GM21528 (cell line): ENCODE results near the gene KLK13.
A peak's percentile ranks its signal among the peaks of the same experiment; 100 is the strongest.

ENCODE experiments used
- ATAC-seq: cut with Tn5 transposase; IDR thresholded peaks from one replicate; pipeline ENCODE4 v1.9.1; 2021; ENCODE audit warnings: mild to moderate bottlenecking, moderate library complexity; ENCODE audit not compliant: unreplicated experiment, low FRiP score

KLK13 gene

GRCh38 chr19:51064534-51065220 is at the start of gene KLK13:
TSS of gene KLK13 (minus strand) at chr19:51065092. CDS start at chr19:51065067, 25 bp downstream.
- ATAC-seq = no peak

GRCh38 chr19:51114087-51114729 is 49.3 kb upstream of the KLK13 start:
- ATAC-seq = no peak

DNA sequence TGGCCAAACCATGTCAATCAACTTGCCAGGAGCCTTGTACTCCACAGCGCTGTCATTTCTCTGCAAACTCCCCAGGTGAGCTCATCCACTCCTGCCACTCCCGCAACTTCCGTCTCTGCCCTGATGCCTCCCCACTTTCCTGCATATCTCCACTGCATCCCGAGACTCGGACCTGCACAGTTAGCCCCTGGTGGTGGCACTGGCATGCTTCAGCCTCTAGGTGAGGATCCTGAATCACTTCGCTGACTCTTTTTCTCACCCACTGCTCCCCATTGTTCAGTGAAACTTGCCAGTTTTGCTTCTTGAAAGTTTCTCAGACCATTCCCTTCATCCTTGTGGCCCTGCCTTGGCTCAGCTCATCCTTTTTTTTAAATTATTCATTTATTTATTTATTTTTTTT is 46.7 kb upstream of the KLK13 start:
- no peak for ATAC-seq

GRCh38 chr19:51110666-51110971 is 45.7 kb upstream of the KLK13 start:
- no peak for ATAC-seq

- peak; percentile 36 for ATAC-seq
Observed at GRCh38 chr19:51108805-51109146, 43.9 kb upstream of the KLK13 start.

- peak; percentile 90 for ATAC-seq
Observed at GRCh38 chr19:51108066-51108804, 43.3 kb upstream of the KLK13 start, which contains the start of gene CTU1. TSS of gene CTU1 (minus strand) at chr19:51108409. CDS start at chr19:51104569, 3,840 bp downstream.

DNA sequence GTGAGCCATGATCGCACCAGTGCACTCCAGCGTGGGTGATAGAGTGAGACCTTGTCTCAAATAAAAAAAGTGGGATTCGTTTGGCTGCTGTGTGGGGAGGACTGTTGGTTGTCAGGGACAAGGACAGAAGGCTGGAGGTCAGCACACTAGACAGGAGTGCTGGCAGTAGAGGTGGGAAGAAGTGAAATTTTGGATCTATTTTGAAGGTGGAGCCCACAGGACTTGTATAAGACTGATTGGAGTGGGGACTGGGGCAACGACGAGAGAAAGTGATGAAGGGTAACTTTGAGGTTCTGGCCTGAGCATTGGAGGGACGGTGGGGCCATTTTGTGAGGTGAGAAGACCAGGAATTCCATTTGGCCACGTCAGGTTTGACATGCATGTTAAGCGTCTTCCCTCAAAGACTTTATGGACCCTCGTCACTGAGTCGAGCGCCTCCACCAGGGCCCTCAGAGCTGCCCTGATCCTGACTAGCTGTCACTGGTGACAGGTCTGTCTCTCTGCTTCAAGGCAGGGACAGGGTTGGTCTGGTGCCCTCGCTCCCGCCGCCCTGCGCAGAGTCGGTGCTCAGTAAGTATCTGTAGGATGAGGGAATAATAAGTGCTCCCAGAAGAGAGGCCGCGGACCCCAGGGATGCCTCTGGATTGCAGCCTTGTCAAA is 42.6 kb upstream of the KLK13 start:
- no peak for ATAC-seq

DNA sequence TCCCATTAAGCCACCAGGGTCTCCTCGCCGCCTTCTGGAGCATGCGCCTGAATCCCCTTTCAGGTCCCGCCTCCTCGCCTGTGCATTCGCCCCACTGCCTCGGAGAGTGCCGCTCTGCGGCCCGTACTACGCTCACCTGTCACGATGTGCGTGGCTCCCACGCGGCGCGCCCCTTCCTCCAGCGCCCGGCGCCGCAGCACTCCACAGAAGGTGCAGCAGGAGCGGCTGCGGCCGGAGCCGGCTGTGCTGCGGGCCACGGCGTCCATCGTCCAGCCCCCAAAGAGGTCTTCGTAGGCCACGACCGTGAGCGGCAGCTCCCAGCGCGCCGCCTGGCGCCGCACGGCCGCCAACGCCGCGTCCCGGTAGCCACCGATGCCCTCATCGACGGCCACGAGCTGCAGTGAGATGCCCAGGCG is 39.0 kb upstream of the KLK13 start:
- ATAC-seq = no peak

- no peak for ATAC-seq
Observed at GRCh38 chr19:51102991-51103390, 38.1 kb upstream of the KLK13 start.

GRCh38 chr19:51101171-51101865 is 36.4 kb upstream of the KLK13 start:
- ATAC-seq = no peak

GRCh38 chr19:51100601-51101000 is 35.7 kb upstream of the KLK13 start:
- no peak for ATAC-seq

DNA sequence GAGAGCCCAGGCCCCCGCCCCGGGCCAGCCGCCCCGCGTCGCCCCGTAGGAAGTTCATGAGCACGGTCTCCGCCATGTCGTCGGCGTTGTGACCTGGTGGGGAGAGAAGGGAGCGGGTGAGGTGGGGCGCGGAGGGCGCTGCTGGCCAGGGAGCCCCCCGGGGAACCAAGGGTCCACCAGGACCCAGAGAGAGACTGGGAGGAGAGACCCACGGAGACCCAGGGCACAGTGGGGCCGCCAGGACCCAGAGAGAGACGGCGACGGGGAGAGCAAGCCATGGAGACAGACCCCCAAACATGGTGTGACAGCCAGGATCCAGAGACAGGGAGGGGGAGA is 34.1 kb upstream of the KLK13 start:
- ATAC-seq = no peak

DNA sequence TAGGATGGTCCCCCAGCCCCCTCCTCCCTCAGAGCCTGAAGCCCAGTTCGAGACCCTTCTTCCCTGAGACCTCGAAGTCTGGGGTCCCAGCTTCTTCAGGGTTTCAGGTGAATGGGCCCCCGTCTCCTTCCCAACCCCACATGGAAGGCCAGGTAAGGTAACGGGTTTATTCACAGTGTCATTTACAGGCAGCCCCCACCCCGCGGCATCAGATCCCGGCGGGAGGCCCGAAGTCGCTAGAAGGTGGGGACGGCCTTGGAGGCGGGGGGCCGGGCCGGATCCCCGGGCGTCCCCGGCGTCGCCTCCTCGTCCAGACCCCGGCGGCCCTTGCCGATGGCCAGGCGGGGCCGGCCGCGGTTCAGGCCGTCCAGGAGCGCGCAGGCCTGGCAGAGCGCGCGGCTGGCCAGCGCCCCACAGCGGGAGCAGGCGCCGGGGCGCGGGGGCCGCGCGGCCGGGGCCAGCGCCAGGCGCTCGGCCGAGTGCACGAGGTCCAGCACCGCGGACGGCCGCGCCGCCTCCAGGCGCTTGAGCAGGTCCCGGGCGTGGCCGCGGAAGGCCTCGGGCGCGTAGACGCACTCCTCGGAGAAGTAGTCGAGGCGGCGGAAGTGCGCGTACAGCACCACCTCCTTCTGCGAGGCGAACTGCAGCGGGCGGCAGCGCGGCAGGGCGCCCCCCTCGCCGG is 33.6 kb upstream of the KLK13 start:
- ATAC-seq = no peak

DNA sequence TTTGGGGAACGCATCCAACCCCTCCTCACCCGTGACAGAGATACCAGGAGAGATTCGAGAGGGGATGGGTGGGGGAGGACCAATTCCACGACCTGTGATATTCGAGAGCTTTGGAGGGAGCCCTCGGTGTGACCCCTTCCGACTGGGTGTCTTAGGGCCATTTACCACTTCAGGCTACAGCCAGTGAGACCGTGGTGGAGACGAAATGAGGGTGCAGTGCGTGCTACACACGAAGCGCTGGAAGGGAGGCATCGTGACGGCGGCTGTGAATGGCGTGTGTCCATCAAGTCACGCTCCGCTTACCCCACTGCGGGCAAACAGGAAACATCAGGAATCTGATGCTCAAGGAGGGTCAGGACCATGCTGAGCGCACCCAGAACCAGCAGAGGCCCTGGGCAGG is 32.9 kb upstream of the KLK13 start:
- no peak for ATAC-seq

DNA sequence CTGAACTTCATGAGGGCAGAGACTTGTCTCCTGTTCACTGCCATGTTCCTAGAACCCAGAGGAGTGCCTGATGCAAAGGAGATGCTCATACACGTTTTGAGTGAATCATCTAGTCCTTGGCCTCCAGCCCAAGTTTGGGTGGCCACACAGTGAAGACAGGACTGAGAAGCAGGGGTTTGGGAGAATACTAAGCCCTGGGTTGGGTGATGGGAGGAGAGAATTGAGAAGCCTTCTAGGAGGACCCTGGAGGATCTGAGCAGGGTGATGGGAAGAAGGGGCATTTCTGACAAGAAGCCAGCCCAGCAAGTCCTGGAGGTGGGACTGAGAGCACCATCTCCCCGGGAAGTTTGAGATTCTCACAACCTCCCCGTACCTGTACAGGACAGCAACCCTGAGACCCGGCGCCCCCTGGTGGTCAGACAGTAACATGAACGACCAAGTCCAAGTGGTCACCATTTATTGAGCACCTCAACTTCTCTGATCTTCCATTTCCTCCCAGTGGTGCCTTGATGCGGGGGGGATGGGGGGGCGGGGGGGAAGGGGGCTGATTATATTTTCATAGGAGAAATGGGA is 32.4 kb upstream of the KLK13 start:
- ATAC-seq = no peak

DNA sequence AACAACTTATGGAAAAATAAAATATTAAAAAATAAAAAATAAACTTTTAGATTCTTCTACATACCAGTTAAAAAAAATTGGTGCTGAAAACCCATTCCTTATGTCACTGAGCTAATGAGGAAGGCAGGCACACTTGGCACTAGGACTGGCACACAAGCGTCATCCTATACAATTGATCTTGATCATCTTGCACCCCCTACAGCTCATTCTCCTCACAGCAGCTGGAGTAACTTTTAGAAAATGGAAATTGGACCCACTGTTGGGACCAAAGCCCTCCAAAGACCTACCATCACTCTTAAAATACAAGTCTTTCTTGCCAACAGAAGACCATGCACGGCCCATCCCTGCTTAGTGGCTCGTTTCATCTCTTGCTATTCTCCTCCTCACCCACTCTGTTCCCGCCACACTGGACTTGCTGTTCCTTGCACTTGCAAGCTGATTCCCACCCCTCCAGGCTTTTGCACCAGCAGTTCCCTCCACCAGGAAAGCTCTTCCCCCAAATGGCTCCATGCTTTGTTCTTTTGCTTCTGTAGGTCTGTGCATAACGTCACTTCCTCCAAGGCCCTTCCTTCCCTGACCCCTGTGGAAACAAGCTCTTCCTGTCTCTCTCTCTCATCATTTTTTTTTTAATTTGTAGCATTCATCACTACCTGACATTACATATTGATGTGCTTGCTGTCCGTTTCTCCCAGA is 31.7 kb upstream of the KLK13 start:
- ATAC-seq = no peak

DNA sequence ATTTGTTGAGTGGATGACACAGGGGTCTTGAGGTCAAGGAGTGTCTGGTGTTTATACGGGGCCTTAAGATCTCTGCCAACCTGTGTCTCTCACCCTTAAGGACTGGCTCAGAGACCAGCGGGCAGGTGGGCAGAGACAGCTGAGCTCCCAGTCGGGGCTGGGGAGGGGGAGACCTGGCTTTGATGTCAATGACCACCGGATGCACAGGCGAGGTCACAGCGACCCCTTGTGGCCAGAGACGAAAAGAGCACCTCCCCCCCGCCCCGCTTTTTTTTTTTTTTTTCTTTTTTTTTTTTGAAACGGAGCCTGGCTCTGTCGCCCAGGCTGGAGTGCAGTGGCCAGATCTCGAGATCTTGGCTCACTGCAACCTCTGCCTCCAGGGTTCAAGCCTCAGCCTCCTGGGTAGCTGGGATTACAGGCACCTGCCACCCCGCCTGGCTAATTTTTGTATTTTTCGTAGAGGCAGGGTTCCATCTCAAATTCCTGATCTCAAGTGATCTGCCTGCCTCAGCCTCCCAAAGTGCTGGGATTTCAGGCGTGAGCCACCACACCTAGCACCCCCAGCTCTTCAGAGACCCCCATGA is 29.9 kb upstream of the KLK13 start:
- ATAC-seq = no peak

DNA sequence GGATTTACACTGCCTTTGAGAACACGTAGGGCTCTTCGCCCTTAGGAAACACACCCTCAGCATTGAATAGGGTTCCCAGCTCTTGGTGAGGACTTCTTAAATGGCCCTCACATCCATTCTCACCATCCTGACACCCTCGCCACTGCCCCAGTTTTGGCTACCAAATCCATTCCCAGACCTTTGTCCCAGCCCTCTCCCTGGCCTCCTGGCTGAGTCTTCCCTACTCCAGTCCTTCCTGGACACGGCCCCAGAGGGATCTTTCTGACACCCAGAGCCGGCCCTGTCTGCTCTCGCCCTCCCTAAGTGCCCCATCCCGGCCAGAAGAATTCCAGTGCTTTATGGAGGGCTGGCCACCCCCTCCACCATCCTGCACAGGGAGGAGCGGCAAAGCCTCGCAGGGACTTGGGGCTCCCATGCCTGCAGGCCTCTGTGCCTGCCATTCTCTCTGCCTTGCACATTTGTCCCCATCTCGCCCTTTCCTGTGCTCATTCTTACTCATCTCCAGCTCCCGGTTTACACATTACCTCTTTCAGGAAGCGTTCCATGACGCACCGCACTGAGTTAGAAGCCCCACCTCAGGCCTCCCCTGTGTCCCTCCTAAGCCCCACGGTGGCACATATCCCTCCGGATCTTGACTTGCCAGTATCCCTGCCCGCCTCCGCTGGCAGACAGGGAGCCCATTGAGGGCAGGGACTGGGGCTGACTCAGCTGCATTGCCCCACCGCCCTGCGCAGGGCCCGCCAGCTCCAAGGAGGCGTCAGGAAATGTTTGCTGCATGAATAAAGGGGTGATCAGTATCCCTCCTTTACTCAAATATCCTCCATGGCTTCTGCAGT is 28.8 kb upstream of the KLK13 start:
- no peak for ATAC-seq
